GM10266 (cell line): Measurements from ENCODE around the gene TRABD2B.

ENCODE experiments used
- DNase-seq: peaks from one replicate; pipeline ENCODE4 v3.0.0; 2012; ENCODE audit errors: extremely low spot score
- TF ChIP-seq, protein P1 (sequence below): IDR thresholded peaks from 2 replicates; pipeline ENCODE4 v1.5.1; 2012; ENCODE audit warnings: mild to moderate bottlenecking, low read depth; ENCODE audit not compliant: control insufficient read depth, insufficient read depth; ENCODE audit errors: missing control alignments

Gene TRABD2B

GRCh38 chr1:47712596-47713299 is 284.4 kb downstream of the TRABD2B start:
- TF ChIP-seq, protein P1, sequence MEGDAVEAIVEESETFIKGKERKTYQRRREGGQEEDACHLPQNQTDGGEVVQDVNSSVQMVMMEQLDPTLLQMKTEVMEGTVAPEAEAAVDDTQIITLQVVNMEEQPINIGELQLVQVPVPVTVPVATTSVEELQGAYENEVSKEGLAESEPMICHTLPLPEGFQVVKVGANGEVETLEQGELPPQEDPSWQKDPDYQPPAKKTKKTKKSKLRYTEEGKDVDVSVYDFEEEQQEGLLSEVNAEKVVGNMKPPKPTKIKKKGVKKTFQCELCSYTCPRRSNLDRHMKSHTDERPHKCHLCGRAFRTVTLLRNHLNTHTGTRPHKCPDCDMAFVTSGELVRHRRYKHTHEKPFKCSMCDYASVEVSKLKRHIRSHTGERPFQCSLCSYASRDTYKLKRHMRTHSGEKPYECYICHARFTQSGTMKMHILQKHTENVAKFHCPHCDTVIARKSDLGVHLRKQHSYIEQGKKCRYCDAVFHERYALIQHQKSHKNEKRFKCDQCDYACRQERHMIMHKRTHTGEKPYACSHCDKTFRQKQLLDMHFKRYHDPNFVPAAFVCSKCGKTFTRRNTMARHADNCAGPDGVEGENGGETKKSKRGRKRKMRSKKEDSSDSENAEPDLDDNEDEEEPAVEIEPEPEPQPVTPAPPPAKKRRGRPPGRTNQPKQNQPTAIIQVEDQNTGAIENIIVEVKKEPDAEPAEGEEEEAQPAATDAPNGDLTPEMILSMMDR = no peak
- no peak for DNase-seq

DNA sequence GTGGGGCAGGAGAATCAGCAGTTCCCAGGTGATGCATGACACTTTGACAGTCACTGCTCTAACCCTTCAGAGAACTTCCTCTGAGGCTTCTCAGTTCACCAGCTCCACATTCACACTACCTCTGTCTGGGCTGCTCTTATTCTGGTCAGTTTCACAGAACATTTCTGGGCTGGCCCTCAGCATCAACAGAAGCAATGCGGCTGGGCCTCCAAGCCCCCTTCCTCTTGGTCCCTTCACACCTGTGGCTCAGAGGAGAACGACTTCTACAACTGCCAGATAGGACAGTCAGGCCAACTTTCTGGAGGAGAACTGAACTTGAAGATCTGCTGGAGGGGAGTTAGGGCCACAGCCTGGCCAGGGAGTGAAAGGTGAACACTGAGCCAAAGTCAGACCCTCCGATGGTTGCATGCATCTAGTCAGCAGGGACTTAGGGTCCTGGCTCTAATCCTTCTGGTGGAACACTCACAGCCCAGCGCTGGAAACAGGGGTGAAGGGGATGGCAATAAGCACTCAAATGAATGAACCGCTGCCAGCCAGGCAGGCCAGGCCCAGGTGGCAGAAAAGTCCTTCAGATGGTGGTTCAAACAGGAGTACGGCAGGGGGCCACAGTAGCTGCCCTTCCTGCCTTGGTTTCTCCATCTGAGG is 285.2 kb downstream of the TRABD2B start:
- DNase-seq = no peak
- TF ChIP-seq, protein P1 = no peak

DNA sequence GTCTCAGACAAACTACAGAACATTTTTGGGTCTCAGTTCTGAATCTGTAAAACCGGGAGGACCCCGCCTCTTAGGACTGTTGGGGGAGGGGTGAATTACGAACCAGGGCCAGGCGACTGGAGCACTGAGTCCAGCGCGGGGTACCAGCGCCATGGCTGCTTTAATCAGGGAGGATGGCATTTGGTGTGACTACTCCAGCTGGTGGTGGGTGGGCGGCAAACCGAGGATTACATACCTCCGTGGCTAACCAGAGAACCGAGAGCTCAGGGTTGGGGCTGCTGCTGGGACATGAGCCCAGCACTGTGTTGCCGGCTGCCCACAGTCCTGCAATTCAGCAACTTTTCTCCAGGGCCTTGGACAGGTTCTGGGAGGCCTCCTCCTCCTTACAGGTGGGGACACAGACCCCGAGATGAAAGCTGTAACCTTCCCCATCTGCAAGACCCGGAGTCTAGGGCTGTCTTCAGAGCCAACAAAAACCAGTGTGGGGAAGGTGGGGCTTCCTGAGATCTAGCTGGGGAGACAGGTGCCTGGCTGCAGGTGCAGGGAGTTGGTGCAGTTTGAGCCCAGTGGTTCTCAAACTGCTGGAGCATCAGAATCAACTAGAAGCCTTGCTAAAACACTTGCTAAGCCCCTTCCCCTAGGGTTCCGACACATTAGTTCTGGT is 285.9 kb downstream of the TRABD2B start:
- TF ChIP-seq, protein P1 = no peak
- no peak for DNase-seq
